Measurements from ENCODE around the gene IGF2. TPM values are rescaled to one million over a fixed set of nuclear protein-coding genes. Genes with fewer than 3 reads are reported as not detected.

Gene IGF2
- polyA plus RNA-seq, 1 donor from 2014 or later, result not detected

- Histone ChIP-seq H3K9me2 (ENCODE audit: insufficient read depth, low read length) (no peaks in the 10 kb centered on the region), H2AFZ (ENCODE audit: low read depth, low read length) (no peak overlapping the region), H3K27ac (ENCODE audit: low read length) (no peak overlapping the region), H3K9me3 (ENCODE audit: low read length) (no peaks in the 10 kb centered on the region), H3K4me2 (ENCODE audit: low read length) (no peak overlapping the region), H3K27me3 (ENCODE audit: insufficient read depth, low read depth, low read length) (peaks cover 40% of the 10 kb centered on the region), H3K79me2 (replicated peaks; ENCODE audit: insufficient read depth, low read length) (no peaks in the 10 kb centered on the region), H3K9ac (ENCODE audit: low read length) (no peak overlapping the region), H3K4me3 (ENCODE audit: low read length) (no peak overlapping the region), H3F3A (ENCODE audit: insufficient read depth, low read length, poor library complexity, severe bottlenecking) (no peaks in the 10 kb centered on the region), H4K20me1 (ENCODE audit: insufficient read depth) (no peaks in the 10 kb centered on the region), H3K36me3 (ENCODE audit: insufficient read depth, low read length) (no peaks in the 10 kb centered on the region)
- TF ChIP-seq SMC3 (conservative IDR thresholded peaks at IDR 0.05; ENCODE audit: poor library complexity) (no peak), TAF1 (IDR thresholded peaks at IDR 0.05; ENCODE audit: low read depth) (no peak), RAD21 (conservative IDR thresholded peaks at IDR 0.05) (no peak), MXI1 (conservative IDR thresholded peaks at IDR 0.05; ENCODE audit: poor library complexity, severe bottlenecking) (no peak), POLR2AphosphoS5 (IDR thresholded peaks at IDR 0.05) (no peak), EZH2 (IDR thresholded peaks at IDR 0.05; ENCODE audit: borderline replicate concordance, insufficient read depth, low read length, poor library complexity, severe bottlenecking) (no peak), EP300 (conservative IDR thresholded peaks at IDR 0.05; ENCODE audit: poor library complexity, severe bottlenecking) (no peak)
- TF ChIP-seq, protein P1, sequence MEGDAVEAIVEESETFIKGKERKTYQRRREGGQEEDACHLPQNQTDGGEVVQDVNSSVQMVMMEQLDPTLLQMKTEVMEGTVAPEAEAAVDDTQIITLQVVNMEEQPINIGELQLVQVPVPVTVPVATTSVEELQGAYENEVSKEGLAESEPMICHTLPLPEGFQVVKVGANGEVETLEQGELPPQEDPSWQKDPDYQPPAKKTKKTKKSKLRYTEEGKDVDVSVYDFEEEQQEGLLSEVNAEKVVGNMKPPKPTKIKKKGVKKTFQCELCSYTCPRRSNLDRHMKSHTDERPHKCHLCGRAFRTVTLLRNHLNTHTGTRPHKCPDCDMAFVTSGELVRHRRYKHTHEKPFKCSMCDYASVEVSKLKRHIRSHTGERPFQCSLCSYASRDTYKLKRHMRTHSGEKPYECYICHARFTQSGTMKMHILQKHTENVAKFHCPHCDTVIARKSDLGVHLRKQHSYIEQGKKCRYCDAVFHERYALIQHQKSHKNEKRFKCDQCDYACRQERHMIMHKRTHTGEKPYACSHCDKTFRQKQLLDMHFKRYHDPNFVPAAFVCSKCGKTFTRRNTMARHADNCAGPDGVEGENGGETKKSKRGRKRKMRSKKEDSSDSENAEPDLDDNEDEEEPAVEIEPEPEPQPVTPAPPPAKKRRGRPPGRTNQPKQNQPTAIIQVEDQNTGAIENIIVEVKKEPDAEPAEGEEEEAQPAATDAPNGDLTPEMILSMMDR (IDR thresholded peaks at IDR 0.05; ENCODE audit: poor library complexity, severe bottlenecking), result no peak
- TF ChIP-seq, protein P2, sequence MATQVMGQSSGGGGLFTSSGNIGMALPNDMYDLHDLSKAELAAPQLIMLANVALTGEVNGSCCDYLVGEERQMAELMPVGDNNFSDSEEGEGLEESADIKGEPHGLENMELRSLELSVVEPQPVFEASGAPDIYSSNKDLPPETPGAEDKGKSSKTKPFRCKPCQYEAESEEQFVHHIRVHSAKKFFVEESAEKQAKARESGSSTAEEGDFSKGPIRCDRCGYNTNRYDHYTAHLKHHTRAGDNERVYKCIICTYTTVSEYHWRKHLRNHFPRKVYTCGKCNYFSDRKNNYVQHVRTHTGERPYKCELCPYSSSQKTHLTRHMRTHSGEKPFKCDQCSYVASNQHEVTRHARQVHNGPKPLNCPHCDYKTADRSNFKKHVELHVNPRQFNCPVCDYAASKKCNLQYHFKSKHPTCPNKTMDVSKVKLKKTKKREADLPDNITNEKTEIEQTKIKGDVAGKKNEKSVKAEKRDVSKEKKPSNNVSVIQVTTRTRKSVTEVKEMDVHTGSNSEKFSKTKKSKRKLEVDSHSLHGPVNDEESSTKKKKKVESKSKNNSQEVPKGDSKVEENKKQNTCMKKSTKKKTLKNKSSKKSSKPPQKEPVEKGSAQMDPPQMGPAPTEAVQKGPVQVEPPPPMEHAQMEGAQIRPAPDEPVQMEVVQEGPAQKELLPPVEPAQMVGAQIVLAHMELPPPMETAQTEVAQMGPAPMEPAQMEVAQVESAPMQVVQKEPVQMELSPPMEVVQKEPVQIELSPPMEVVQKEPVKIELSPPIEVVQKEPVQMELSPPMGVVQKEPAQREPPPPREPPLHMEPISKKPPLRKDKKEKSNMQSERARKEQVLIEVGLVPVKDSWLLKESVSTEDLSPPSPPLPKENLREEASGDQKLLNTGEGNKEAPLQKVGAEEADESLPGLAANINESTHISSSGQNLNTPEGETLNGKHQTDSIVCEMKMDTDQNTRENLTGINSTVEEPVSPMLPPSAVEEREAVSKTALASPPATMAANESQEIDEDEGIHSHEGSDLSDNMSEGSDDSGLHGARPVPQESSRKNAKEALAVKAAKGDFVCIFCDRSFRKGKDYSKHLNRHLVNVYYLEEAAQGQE (IDR thresholded peaks at IDR 0.05; ENCODE audit: borderline replicate concordance), result no peak
These were observed 2.8 kb downstream of the IGF2 start for GRCh38 chr11:2136209-2136951.

DNA sequence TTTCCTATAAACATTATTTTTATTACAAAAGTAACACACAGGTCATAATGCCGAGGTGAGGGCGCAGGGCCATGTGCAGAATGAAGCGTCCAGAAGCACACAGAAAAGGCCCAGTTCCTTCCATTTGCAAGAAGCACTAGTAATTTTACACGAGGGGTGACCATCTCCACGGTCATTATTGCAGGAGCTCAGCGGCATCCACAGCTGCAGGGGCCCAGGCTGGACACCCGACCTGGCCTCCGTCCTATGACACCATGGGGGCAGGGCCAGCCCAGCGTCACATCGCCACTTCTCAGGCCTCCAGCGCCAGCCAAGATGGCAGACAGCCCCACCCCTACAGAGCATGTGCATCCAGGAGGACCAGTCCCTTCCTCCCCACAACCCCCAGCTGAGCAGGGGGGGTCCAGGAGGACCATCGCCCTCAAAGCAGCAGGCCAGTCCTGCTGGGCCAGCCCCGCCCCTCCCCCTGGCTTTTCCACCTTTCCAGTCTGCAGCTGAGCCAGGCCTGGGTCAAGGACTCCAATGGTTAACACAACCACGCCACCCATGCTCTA, 3.5 kb downstream of the IGF2 start:
- Histone ChIP-seq H3K4me3 (ENCODE audit: low read length) (no peak overlapping the region), H3K27me3 (ENCODE audit: insufficient read depth, low read depth, low read length) (peaks cover 33% of the 10 kb centered on the region), H3K9me2 (ENCODE audit: insufficient read depth, low read length) (no peaks in the 10 kb centered on the region), H2AFZ (ENCODE audit: low read depth, low read length) (no peak overlapping the region), H3K4me2 (ENCODE audit: low read length) (no peak overlapping the region), H3K9me3 (ENCODE audit: low read length) (no peaks in the 10 kb centered on the region), H3K27ac (ENCODE audit: low read length) (no peak overlapping the region), H3K79me2 (replicated peaks; ENCODE audit: insufficient read depth, low read length) (no peaks in the 10 kb centered on the region), H3K9ac (ENCODE audit: low read length) (no peak overlapping the region), H4K20me1 (ENCODE audit: insufficient read depth) (no peaks in the 10 kb centered on the region), H3F3A (ENCODE audit: insufficient read depth, low read length, poor library complexity, severe bottlenecking) (no peaks in the 10 kb centered on the region), H3K36me3 (ENCODE audit: insufficient read depth, low read length) (no peaks in the 10 kb centered on the region)
- TF ChIP-seq, protein P1 (IDR thresholded peaks at IDR 0.05; ENCODE audit: poor library complexity, severe bottlenecking), result no peak
- TF ChIP-seq EZH2 (IDR thresholded peaks at IDR 0.05; ENCODE audit: borderline replicate concordance, insufficient read depth, low read length, poor library complexity, severe bottlenecking), result no peak
- TF ChIP-seq MXI1 (conservative IDR thresholded peaks at IDR 0.05; ENCODE audit: poor library complexity, severe bottlenecking), result no peak
- no peak for TF ChIP-seq POLR2AphosphoS5 (IDR thresholded peaks at IDR 0.05)
- no peak for TF ChIP-seq EP300 (conservative IDR thresholded peaks at IDR 0.05; ENCODE audit: poor library complexity, severe bottlenecking)
- no peak for TF ChIP-seq TAF1 (IDR thresholded peaks at IDR 0.05; ENCODE audit: low read depth)
- TF ChIP-seq, protein P2 (IDR thresholded peaks at IDR 0.05; ENCODE audit: borderline replicate concordance), result no peak
- no peak for TF ChIP-seq SMC3 (conservative IDR thresholded peaks at IDR 0.05; ENCODE audit: poor library complexity)
- TF ChIP-seq RAD21 (conservative IDR thresholded peaks at IDR 0.05), result no peak
